ENCODE results near the gene UBL5. TPM values are rescaled to one million over a fixed set of nuclear protein-coding genes. Genes with fewer than 3 reads are reported as not detected.

Gene UBL5
- total RNA-seq, 1 donor from 2014 or later, result 547 TPM

GRCh38 chr19:9856609-9857008, 28.9 kb downstream of the UBL5 start:
- no peaks in the 10 kb centered on the region for H3K79me2 ChIP-seq (ENCODE audit: insufficient read depth, low read length)
- no peaks in the 10 kb centered on the region for H4K20me1 ChIP-seq (ENCODE audit: insufficient read depth, low read length)
- DNase-seq (ENCODE audit: low read depth), result no peak
- Mint-ChIP-seq H3K36me3 (ENCODE audit: low read depth, unreplicated experiment) (peaks cover 31% of the 10 kb centered on the region), H3K4me1 (ENCODE audit: low read depth, unreplicated experiment) (peaks cover 20% of the 10 kb centered on the region), H3K27ac (ENCODE audit: unreplicated experiment) (no peak overlapping the region), H3K4me3 (ENCODE audit: unreplicated experiment) (no peak overlapping the region), H3K27me3 (ENCODE audit: low read depth, unreplicated experiment) (no peaks in the 10 kb centered on the region), H3K9me3 (ENCODE audit: unreplicated experiment) (peaks cover 6% of the 10 kb centered on the region)
- no peak overlapping the region for H3K4me3 ChIP-seq (ENCODE audit: insufficient read depth, low read depth, low read length)
- no peak overlapping the region for H2AFZ ChIP-seq (ENCODE audit: low read depth, low read length)
- H3K36me3 ChIP-seq (ENCODE audit: insufficient read depth, low read length), result no peaks in the 10 kb centered on the region
- H3K9ac ChIP-seq (ENCODE audit: low read length), result no peak overlapping the region
- FAIRE-seq, result no peak
- no peak overlapping the region for H3K27ac ChIP-seq (ENCODE audit: low read depth, low read length)
- H3K27me3 ChIP-seq (ENCODE audit: insufficient read depth, low read length), result no peaks in the 10 kb centered on the region
- H3K4me2 ChIP-seq (ENCODE audit: low read length), result no peak overlapping the region
- peaks cover 6% of the 10 kb centered on the region for H3K4me1 ChIP-seq (ENCODE audit: insufficient read depth, low read length)
- TF ChIP-seq EZH2 (IDR thresholded peaks at IDR 0.05; ENCODE audit: insufficient read depth, low read length) (no peak), CTCF (IDR thresholded peaks at IDR 0.05; ENCODE audit: insufficient read depth, low read depth, low read length) (no peak)
- H3K9me3 ChIP-seq (ENCODE audit: insufficient read depth, low read depth, low read length), result no peaks in the 10 kb centered on the region

- no peak for FAIRE-seq
- H3K27ac Mint-ChIP-seq (ENCODE audit: unreplicated experiment), result no peak overlapping the region
Measured at GRCh38 chr19:9857076-9857721, 29.5 kb downstream of the UBL5 start.

More at GRCh38 chr19:9857076-9857721, 29.5 kb downstream of the UBL5 start:
- Histone ChIP-seq H2AFZ (ENCODE audit: low read depth, low read length) (no peak overlapping the region), H3K4me3 (ENCODE audit: insufficient read depth, low read depth, low read length) (no peak overlapping the region), H4K20me1 (ENCODE audit: insufficient read depth, low read length) (no peaks in the 10 kb centered on the region), H3K9ac (ENCODE audit: low read length) (no peak overlapping the region), H3K79me2 (ENCODE audit: insufficient read depth, low read length) (no peaks in the 10 kb centered on the region), H3K9me3 (ENCODE audit: insufficient read depth, low read depth, low read length) (no peaks in the 10 kb centered on the region), H3K4me2 (ENCODE audit: low read length) (no peak overlapping the region), H3K36me3 (ENCODE audit: insufficient read depth, low read length) (no peaks in the 10 kb centered on the region), H3K27me3 (ENCODE audit: insufficient read depth, low read length) (no peaks in the 10 kb centered on the region), H3K27ac (ENCODE audit: low read depth, low read length) (no peak overlapping the region), H3K4me1 (ENCODE audit: insufficient read depth, low read length) (peaks cover 6% of the 10 kb centered on the region)
- DNase-seq (ENCODE audit: low read depth), result no peak
- H3K9me3 Mint-ChIP-seq (ENCODE audit: unreplicated experiment), result peaks cover 6% of the 10 kb centered on the region
- no peak for TF ChIP-seq EZH2 (IDR thresholded peaks at IDR 0.05; ENCODE audit: insufficient read depth, low read length)
- TF ChIP-seq CTCF (IDR thresholded peaks at IDR 0.05; ENCODE audit: insufficient read depth, low read depth, low read length), result no peak
- H3K4me1 Mint-ChIP-seq (ENCODE audit: low read depth, unreplicated experiment), result peaks cover 18% of the 10 kb centered on the region
- H3K4me3 Mint-ChIP-seq (ENCODE audit: unreplicated experiment), result no peak overlapping the region
- H3K27me3 Mint-ChIP-seq (ENCODE audit: low read depth, unreplicated experiment), result no peaks in the 10 kb centered on the region
- H3K36me3 Mint-ChIP-seq (ENCODE audit: low read depth, unreplicated experiment), result peaks cover 33% of the 10 kb centered on the region

Measured in astrocyte (in vitro differentiated cells and primary cell).